HTERT RPE-1 (cell line): Measurements from ENCODE around the gene MYRIP.
"Not testable (repeated sequence)": the region's sequence is repeated elsewhere in the genome, so short reads cannot be mapped to it uniquely, and the experiment has no call there.

Experiments
- in situ Hi-C: fragments of 300-500 bp; cut with MboI; formaldehyde crosslinking; loops from 4 replicates; pipeline ENCODE4 v1.14.3; 2020; ENCODE audit warnings: low sequenced_read_pairs

Gene MYRIP

GRCh38 chr3:39805650-39806049 lies 3.8 kb upstream of the MYRIP start:
- in situ Hi-C loops, result no loop called here

- in situ Hi-C loops, result no loop called here
Measured at GRCh38 chr3:39806820-39807219, 2.6 kb upstream of the MYRIP start.

GRCh38 chr3:39808467-39809180 lies 785 bp upstream of the MYRIP start:
- in situ Hi-C loops, result no loop called here

- in situ Hi-C loops, result no loop called here
Measured at GRCh38 chr3:39809995-39810595, 686 bp downstream of the MYRIP start.

GRCh38 chr3:39810647-39811161 lies 1.3 kb downstream of the MYRIP start:
- in situ Hi-C loops, result no loop called here

GRCh38 chr3:39811561-39811960 lies 2.2 kb downstream of the MYRIP start:
- in situ Hi-C loops, result no loop called here

- in situ Hi-C loops, result no loop called here
Measured at GRCh38 chr3:39812537-39812936, 3.1 kb downstream of the MYRIP start.

- in situ Hi-C loops, result no loop called here
Measured at GRCh38 chr3:39814007-39814406, 4.6 kb downstream of the MYRIP start.

- in situ Hi-C loops, result no loop called here
Measured at GRCh38 chr3:39819899-39820298, 10.5 kb downstream of the MYRIP start.

- in situ Hi-C loops, result not testable (repeated sequence)
Measured at GRCh38 chr3:39833764-39834163, 24.4 kb downstream of the MYRIP start.

GRCh38 chr3:39839484-39839883 lies 30.1 kb downstream of the MYRIP start:
- in situ Hi-C loops, result no loop called here

- in situ Hi-C loops, result no loop called here
Measured at GRCh38 chr3:39843440-39843839, 34.0 kb downstream of the MYRIP start.

- in situ Hi-C loops, result no loop called here
Measured at GRCh38 chr3:39848365-39848764, 39.0 kb downstream of the MYRIP start.

GRCh38 chr3:39849992-39850715 lies 40.7 kb downstream of the MYRIP start:
- in situ Hi-C loops, result no loop called here

GRCh38 chr3:39850716-39851032 lies 41.3 kb downstream of the MYRIP start:
- in situ Hi-C loops, result no loop called here

- in situ Hi-C loops, result no loop called here
Measured at GRCh38 chr3:39855517-39855916, 46.1 kb downstream of the MYRIP start.

- in situ Hi-C loops, result no loop called here
Measured at GRCh38 chr3:39869890-39870289, 60.5 kb downstream of the MYRIP start.

- in situ Hi-C loops, result no loop called here
Measured at GRCh38 chr3:39870706-39871105, 61.3 kb downstream of the MYRIP start.

GRCh38 chr3:39879581-39879980 lies 70.2 kb downstream of the MYRIP start:
- in situ Hi-C loops, result no loop called here

- in situ Hi-C loops, result no loop called here
Measured at GRCh38 chr3:39882111-39882510, 72.7 kb downstream of the MYRIP start.

- in situ Hi-C loops, result no loop called here
Measured at GRCh38 chr3:39892068-39892467, 82.7 kb downstream of the MYRIP start.

GRCh38 chr3:39896184-39896583 lies 86.8 kb downstream of the MYRIP start:
- in situ Hi-C loops, result no loop called here
